ENCODE data around the gene FRAS1. TPM values are rescaled to one million over a fixed set of nuclear protein-coding genes. Genes with fewer than 3 reads are reported as not detected.

FRAS1 gene
- total and polyA plus RNA-seq, 9 of the 15 experiments (the other 6 are each of a cell fraction or from before 2014, with no cell fraction given), result under 0.01 to 0.11 (median 0.04) TPM; not detected in 2

GRCh38 chr4:78592088-78592783 is 535.1 kb downstream of the FRAS1 start (continued):
- TF ChIP-seq CTCFL (IDR thresholded peaks at IDR 0.05; ENCODE audit: borderline replicate concordance, insufficient read depth, low read depth, low read length, poor library complexity, severe bottlenecking) (no peak), ZKSCAN8 (CRISPR knock-in tag; IDR thresholded peaks at IDR 0.05) (no peak), ZNF165 (CRISPR knock-in tag; IDR thresholded peaks at IDR 0.05; ENCODE audit: borderline replicate concordance) (no peak), NR2C2 (CRISPR knock-in tag; IDR thresholded peaks at IDR 0.05) (no peak), NR2C2 (tag; IDR thresholded peaks at IDR 0.05) (no peak), ZNF133 (CRISPR knock-in tag; IDR thresholded peaks at IDR 0.05) (no peak), RCOR1 (IDR thresholded peaks at IDR 0.05; ENCODE audit: borderline replicate concordance in 1 of 2, low read depth in 2 of 2, low read length in 2 of 2) (no peak), RBM34 (IDR thresholded peaks at IDR 0.05; ENCODE audit: borderline replicate concordance, insufficient read depth, low read length) (no peak), KHSRP (IDR thresholded peaks at IDR 0.05) (no peak), MYNN (IDR thresholded peaks at IDR 0.05) (no peak), MYNN (CRISPR knock-in tag; IDR thresholded peaks at IDR 0.05) (no peak), TRIM24 (IDR thresholded peaks at IDR 0.05) (no peak)
- TF ChIP-seq, protein P1, sequence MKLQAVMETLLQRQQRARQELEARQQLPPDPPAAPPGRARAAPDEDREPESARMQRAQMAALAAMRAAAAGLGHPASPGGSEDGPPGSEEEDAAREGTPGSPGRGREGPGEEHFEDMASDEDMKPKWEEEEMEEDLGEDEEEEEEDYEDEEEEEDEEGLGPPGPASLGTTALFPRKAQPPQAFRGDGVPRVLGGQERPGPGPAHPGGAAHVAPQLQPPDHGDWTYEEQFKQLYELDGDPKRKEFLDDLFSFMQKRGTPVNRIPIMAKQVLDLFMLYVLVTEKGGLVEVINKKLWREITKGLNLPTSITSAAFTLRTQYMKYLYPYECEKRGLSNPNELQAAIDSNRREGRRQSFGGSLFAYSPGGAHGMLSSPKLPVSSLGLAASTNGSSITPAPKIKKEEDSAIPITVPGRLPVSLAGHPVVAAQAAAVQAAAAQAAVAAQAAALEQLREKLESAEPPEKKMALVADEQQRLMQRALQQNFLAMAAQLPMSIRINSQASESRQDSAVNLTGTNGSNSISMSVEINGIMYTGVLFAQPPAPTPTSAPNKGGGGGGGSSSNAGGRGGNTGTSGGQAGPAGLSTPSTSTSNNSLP (IDR thresholded peaks at IDR 0.05; ENCODE audit: borderline replicate concordance, low read depth, low read length), result no peak
- TF ChIP-seq, protein P2, sequence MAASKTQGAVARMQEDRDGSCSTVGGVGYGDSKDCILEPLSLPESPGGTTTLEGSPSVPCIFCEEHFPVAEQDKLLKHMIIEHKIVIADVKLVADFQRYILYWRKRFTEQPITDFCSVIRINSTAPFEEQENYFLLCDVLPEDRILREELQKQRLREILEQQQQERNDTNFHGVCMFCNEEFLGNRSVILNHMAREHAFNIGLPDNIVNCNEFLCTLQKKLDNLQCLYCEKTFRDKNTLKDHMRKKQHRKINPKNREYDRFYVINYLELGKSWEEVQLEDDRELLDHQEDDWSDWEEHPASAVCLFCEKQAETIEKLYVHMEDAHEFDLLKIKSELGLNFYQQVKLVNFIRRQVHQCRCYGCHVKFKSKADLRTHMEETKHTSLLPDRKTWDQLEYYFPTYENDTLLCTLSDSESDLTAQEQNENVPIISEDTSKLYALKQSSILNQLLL (CRISPR knock-in tag; IDR thresholded peaks at IDR 0.05; ENCODE audit: borderline replicate concordance), result no peak
